Choroid plexus epithelial cell (primary cell): ENCODE results near the gene RBM22.
"Not testable (repeated sequence)": the region's sequence is repeated elsewhere in the genome, so short reads cannot be mapped to it uniquely, and the experiment has no call there.

Experiments
- DNase-seq: peaks from one replicate; pipeline ENCODE4 v3.0.0-alpha.2; 2010; ENCODE audit warnings: low read depth
- H3K4me3 ChIP-seq: 2 replicates; pipeline ENCODE4 v1.5.1; 2011; ENCODE audit warnings: low read depth, mild to moderate bottlenecking, control low read depth, low read length, moderate library complexity
- CTCF ChIP-seq: conservative IDR thresholded peaks from 2 replicates; pipeline ENCODE4 v1.5.1; 2011; ENCODE audit warnings: low read depth, mild to moderate bottlenecking, control low read depth, inconsistent platforms, low read length, moderate library complexity

The RBM22 gene

GRCh38 chr5:150700594-150701377, at the start of gene RBM22:
Gene RBM22, minus strand, starts transcription at chr5:150701062. Its CDS starts 77 bp downstream, at chr5:150700985.
- peak; percentile 90 for DNase-seq
- TF ChIP-seq CTCF, result peak; percentile 76
- H3K4me3 ChIP-seq, result peak within 1 kb of the TSS; percentile 100

DNA sequence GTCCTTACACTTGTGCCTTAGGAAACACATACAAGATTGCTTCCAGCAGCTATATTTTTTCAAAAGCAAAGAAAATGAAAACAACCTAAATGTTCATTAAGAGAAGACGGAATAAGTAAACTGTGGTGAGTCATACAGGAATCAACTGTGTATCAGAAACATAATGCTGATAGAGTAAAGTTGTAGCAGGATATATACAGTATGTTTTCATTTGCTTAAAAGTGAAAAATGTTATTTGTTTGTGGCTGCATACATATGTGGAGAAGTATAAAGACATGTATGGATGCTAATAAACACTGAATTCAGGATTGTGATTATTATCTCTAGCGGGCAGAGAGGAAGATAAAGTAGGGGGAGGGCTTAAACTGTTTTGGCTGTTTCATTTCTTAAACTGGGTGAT, 49.6 kb upstream of the RBM22 start:
- no peak for DNase-seq
- no peak for TF ChIP-seq CTCF

GRCh38 chr5:150743142-150743488, 42.3 kb upstream of the RBM22 start:
- not testable (repeated sequence) for DNase-seq

More for the DNA sequence above, 49.6 kb upstream of the RBM22 start:
- no peak overlapping the region for H3K4me3 ChIP-seq

GRCh38 chr5:150742455-150743141, 41.7 kb upstream of the RBM22 start:
- not testable (repeated sequence) for H3K4me3 ChIP-seq
- peak; percentile 23 for DNase-seq

More at GRCh38 chr5:150743142-150743488, 42.3 kb upstream of the RBM22 start:
- H3K4me3 ChIP-seq, result not testable (repeated sequence)

GRCh38 chr5:150740992-150741391, 40.1 kb upstream of the RBM22 start:
- TF ChIP-seq CTCF, result no peak
- DNase-seq, result no peak
- H3K4me3 ChIP-seq, result no peak overlapping the region

DNA sequence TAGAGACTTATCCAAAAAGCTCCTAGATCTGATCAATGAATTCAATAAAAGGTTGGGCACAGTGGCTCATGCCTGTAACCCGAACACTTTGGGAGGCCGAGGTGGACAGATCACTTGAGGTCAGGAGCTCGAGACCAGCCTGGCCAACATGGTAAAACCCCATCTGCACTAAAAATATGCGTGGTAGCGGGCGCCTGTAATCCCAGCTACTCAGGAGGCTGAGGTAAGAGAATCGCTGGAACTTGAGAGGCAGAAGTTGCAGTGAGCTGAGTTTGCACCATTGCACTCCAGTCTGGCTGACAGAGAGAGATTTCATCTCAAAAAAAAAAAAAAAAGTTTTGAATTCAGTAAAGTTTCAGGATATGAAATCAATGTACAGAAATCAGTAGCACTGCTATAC, 38.0 kb upstream of the RBM22 start:
- no peak for TF ChIP-seq CTCF
- H3K4me3 ChIP-seq, result no peak overlapping the region
- DNase-seq, result no peak

DNA sequence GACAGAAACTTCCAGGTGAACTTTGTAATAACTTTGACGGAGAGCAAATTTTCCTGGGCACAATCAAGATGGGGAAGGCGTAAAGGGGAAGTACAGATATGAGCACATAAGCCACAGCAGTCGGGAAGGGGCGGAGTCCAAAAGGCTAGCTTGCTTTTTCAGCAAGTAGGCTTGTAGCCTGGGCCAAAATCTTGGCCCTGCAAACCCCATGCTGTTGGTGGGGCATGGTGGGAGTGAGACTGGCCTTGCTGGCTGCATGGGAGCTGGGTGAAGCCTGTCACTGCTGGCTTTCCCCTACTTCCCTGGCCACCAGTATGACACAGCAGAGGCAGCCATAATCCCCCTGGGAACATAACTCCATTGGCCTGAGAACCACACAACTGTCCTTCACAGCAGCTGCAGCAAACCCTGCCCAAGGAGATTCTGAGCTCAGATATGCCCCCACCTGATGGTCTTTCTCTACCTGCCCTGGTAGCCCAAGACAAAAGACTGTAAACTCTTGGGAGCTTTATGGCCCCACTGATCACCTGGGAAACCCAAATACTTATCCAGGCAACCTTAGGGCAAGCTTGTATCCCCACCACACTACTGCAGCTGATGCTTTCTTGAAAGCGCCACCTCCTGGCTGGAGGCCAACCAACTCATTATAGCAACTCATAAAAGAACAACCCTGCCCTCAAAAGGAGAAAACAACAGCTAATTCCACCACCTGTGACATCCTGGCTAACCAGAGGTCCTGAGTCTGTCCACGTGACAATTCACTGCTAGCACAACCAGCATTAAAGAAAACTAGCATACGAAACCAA, 33.9 kb upstream of the RBM22 start:
- no peak for DNase-seq
- no peak for TF ChIP-seq CTCF
- no peak overlapping the region for H3K4me3 ChIP-seq
